Gastroesophageal sphincter (tissue), 2 donors: Measurements from ENCODE around the gene SH3PXD2A.

Experiments used
- EP300 ChIP-seq: sonication (generic); formaldehyde crosslinking; IDR thresholded peaks from one replicate; pipeline ENCODE4 v1.6.1; 2017; ENCODE audit warnings: antibody characterized with exemption, mild to moderate bottlenecking
- POLR2A ChIP-seq, 2 donors: fragments of 450-650 bp; IDR thresholded peaks; one replicate each; pipeline ENCODE4 v1.6.1; 2017; ENCODE audit warnings: antibody characterized with exemption in 2 of 2, mild to moderate bottlenecking in 2 of 2, moderate library complexity in 1 of 2

DNA sequence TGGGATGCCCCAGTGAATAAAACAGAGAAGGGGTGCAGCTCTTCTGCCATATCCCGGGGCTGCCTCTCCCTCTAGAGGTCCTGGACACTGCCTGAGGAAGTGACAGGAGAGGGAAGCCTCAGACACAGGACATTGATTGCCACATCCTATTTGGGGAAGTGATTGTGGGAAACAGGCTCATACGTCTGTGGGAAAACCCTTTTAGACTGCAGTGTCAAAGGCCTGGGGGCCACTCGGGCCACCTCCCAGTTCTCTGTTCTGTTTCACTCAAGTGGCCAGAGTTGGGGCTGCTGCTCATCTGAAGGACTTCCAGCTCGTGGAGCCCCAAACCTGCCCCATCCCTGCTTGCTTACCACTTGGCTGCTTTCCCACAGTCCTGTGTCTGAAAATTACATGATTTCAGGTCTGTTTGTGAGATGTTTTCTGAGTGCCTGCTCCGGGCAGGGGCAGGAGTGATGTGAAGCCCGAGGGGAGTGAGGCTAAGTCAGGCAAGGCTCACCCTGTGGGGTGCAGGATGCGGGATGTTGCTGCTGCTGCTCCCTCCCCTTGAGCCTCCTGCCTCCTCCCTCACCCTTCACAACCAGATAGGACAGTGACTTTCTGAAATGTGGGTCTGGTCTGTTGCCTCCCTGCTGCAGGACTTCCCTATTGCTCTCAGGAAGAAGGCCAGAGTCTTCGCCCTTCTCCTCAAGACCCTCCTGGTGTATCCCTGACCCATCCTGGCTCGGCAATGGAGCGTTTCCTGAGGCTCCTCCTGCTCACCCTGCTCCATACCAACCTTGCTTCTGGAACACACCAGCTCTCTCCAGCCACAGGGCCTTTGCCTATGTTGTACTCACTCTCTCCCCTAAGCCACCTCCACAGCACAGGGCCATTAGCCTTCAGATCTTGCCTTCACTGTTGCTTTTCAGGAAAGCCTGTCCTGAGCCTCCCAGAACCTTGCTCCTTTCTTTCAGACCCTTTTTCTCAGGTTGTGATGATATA lies 303.5 kb downstream of the SH3PXD2A start:
- no peak for TF ChIP-seq POLR2A (IDR thresholded peaks at IDR 0.05)
- TF ChIP-seq EP300, result no peak
